Measurements from ENCODE around the gene PEAR1. TPM values are rescaled to one million over a fixed set of nuclear protein-coding genes. Genes with fewer than 3 reads are reported as not detected.

The PEAR1 gene
- total RNA-seq, 2 experiments from 2014 or later = not detected

DNA sequence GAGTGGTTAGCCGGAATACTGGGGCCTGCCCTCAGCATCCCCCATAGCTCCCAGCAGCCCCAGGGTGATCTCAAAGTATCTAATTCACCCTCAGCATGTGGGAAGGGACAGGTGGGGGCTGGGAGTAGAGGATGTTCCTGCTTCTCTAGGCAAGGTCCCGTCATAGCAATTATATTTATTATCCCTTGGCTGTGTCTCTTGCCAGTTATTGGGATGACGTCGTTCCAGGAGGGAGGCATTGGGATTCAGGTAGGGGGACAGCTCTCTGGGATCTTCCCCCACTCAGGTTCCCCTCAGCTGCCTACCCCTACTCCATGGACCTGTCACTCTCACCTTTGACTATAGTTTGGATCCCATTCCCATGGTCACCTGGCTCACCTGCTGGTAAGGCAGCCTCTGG lies 11.9 kb upstream of the PEAR1 start:
- Histone ChIP-seq H3K36me3 (ENCODE audit: insufficient read depth, low read length) (no peaks in the 10 kb centered on the region), H3K79me2 (ENCODE audit: insufficient read depth, low read depth, low read length) (no peaks in the 10 kb centered on the region), H3K27ac (ENCODE audit: low read depth, low read length, poor library complexity, severe bottlenecking) (no peak overlapping the region), H4K20me1 (ENCODE audit: insufficient read depth, low read length) (no peaks in the 10 kb centered on the region), H3K4me3 (ENCODE audit: low read depth, low read length, poor library complexity, severe bottlenecking) (no peak overlapping the region), H3K4me1 (ENCODE audit: insufficient read depth, low read length, poor library complexity, severe bottlenecking) (no peaks in the 10 kb centered on the region), H3K4me2 (ENCODE audit: low read length) (no peak overlapping the region), H3K9me2 (ENCODE audit: insufficient read depth, low read length) (no peaks in the 10 kb centered on the region), H2AFZ (ENCODE audit: low read length) (no peak overlapping the region), H3K9me3 (ENCODE audit: low read length) (no peaks in the 10 kb centered on the region)
- CTCF ChIA-PET (ENCODE audit: unreplicated experiment) = no interaction called here
- POLR2A ChIA-PET = no interaction called here
- no TSS peak for BruUV-seq (replicated peaks)
- intact Hi-C loops (cut with micrococcal nuclease; ENCODE audit: unreplicated experiment) = no loop called here
- DNase-seq (ENCODE audit: low spot score) = no peak
- no peak for TF ChIP-seq EZH2phosphoT487 (IDR thresholded peaks at IDR 0.05; ENCODE audit: borderline replicate concordance, low read depth, low read length)
- TF ChIP-seq, protein P1, sequence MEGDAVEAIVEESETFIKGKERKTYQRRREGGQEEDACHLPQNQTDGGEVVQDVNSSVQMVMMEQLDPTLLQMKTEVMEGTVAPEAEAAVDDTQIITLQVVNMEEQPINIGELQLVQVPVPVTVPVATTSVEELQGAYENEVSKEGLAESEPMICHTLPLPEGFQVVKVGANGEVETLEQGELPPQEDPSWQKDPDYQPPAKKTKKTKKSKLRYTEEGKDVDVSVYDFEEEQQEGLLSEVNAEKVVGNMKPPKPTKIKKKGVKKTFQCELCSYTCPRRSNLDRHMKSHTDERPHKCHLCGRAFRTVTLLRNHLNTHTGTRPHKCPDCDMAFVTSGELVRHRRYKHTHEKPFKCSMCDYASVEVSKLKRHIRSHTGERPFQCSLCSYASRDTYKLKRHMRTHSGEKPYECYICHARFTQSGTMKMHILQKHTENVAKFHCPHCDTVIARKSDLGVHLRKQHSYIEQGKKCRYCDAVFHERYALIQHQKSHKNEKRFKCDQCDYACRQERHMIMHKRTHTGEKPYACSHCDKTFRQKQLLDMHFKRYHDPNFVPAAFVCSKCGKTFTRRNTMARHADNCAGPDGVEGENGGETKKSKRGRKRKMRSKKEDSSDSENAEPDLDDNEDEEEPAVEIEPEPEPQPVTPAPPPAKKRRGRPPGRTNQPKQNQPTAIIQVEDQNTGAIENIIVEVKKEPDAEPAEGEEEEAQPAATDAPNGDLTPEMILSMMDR (conservative IDR thresholded peaks at IDR 0.05; ENCODE audit: low read length) = no peak

DNA sequence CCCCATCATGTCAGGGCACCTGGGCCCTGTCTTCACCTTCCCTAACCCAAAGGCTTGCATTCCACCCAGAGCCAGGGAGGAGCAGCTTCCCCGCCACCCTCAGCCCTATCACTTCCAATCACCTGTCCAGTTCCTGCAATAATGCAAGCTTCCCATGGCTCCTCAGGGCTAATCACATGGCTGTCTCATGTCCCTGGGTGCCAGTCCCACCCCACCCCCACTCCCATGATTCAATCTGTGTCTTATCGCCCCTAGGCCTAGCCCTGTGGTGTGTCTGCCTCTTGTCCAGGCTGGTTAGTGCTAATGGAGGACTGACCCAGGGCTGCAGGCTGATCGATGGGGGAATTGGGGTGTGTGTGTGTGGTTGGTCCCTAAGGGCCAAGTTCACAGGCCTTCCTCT lies 11.0 kb upstream of the PEAR1 start:
- no peaks in the 10 kb centered on the region for H3K9me3 ChIP-seq (ENCODE audit: low read length)
- no peaks in the 10 kb centered on the region for H4K20me1 ChIP-seq (ENCODE audit: insufficient read depth, low read length)
- H3K4me1 ChIP-seq (ENCODE audit: insufficient read depth, low read length, poor library complexity, severe bottlenecking) = no peaks in the 10 kb centered on the region
- intact Hi-C loops (cut with micrococcal nuclease; ENCODE audit: unreplicated experiment) = no loop called here
- H3K27ac ChIP-seq (ENCODE audit: low read depth, low read length, poor library complexity, severe bottlenecking) = no peak overlapping the region
- ChIA-PET POLR2A (no interaction called here), CTCF (ENCODE audit: unreplicated experiment) (no interaction called here)
- no peak for DNase-seq (ENCODE audit: low spot score)
- no peaks in the 10 kb centered on the region for H3K79me2 ChIP-seq (ENCODE audit: insufficient read depth, low read depth, low read length)
- no peak overlapping the region for H2AFZ ChIP-seq (ENCODE audit: low read length)
- H3K4me3 ChIP-seq (ENCODE audit: low read depth, low read length, poor library complexity, severe bottlenecking) = no peak overlapping the region
- TF ChIP-seq, protein P1 (conservative IDR thresholded peaks at IDR 0.05; ENCODE audit: low read length) = no peak
- no peak for TF ChIP-seq EZH2phosphoT487 (IDR thresholded peaks at IDR 0.05; ENCODE audit: borderline replicate concordance, low read depth, low read length)
- no peaks in the 10 kb centered on the region for H3K36me3 ChIP-seq (ENCODE audit: insufficient read depth, low read length)
- BruUV-seq (replicated peaks) = no TSS peak
- H3K4me2 ChIP-seq (ENCODE audit: low read length) = no peak overlapping the region
- H3K9me2 ChIP-seq (ENCODE audit: insufficient read depth, low read length) = no peaks in the 10 kb centered on the region

DNA sequence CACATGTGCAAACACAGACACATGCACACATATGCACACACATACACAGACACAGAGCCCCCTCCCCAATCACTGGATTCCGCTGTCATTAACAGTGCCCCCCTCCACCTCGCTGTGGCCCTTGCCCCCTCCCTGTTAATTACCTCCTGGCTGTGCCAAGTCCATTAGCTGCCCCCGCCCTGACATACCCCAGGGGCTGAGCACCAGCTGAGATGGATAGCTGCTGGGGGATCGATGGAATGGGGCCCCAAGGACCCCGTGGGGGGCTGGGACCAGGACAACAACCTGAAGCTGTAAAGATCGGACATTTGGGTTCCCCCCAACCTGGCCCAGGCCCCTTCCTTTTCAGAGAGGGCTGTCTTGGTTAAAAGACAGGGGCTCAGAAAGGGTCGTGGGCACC lies 9.6 kb upstream of the PEAR1 start:
- H2AFZ ChIP-seq (ENCODE audit: low read length) = no peak overlapping the region
- H3K4me2 ChIP-seq (ENCODE audit: low read length) = no peak overlapping the region
- H3K9me3 ChIP-seq (ENCODE audit: low read length) = no peaks in the 10 kb centered on the region
- no peaks in the 10 kb centered on the region for H4K20me1 ChIP-seq (ENCODE audit: insufficient read depth, low read length)
- H3K4me1 ChIP-seq (ENCODE audit: insufficient read depth, low read length, poor library complexity, severe bottlenecking) = no peaks in the 10 kb centered on the region
- ChIA-PET POLR2A (no interaction called here), CTCF (ENCODE audit: unreplicated experiment) (interaction anchor here (0.6 kb wide), 1 partner anchor 391 kb away, joined by 5 read pairs; no protein-coding TSS in a partner anchor)
- H3K27ac ChIP-seq (ENCODE audit: low read depth, low read length, poor library complexity, severe bottlenecking) = no peak overlapping the region
- TF ChIP-seq, protein P1 (conservative IDR thresholded peaks at IDR 0.05; ENCODE audit: low read length) = no peak
- TF ChIP-seq EZH2phosphoT487 (IDR thresholded peaks at IDR 0.05; ENCODE audit: borderline replicate concordance, low read depth, low read length) = no peak
- H3K9me2 ChIP-seq (ENCODE audit: insufficient read depth, low read length) = no peaks in the 10 kb centered on the region
- no TSS peak for BruUV-seq (replicated peaks)
- no peak overlapping the region for H3K4me3 ChIP-seq (ENCODE audit: low read depth, low read length, poor library complexity, severe bottlenecking)
- H3K79me2 ChIP-seq (ENCODE audit: insufficient read depth, low read depth, low read length) = no peaks in the 10 kb centered on the region
- no peaks in the 10 kb centered on the region for H3K36me3 ChIP-seq (ENCODE audit: insufficient read depth, low read length)
- intact Hi-C loops (cut with micrococcal nuclease; ENCODE audit: unreplicated experiment) = no loop called here
- no peak for DNase-seq (ENCODE audit: low spot score)
